Measurements from ENCODE around the gene IPCEF1.

GRCh38 chr6:154202339-154202738 lies 154.3 kb downstream of the IPCEF1 start:
- TF ChIP-seq EZH2 (IDR thresholded peaks at IDR 0.05; ENCODE audit: insufficient read depth, poor library complexity, severe bottlenecking) = no peak
- TF ChIP-seq EZH2phosphoT487 (IDR thresholded peaks at IDR 0.05; ENCODE audit: insufficient read depth, low read depth) = no peak

Measured in GM23248 (cell line).